Eye (tissue), 1 donor: ENCODE results near the gene PGA5.
A peak's percentile ranks its signal among the peaks of the same experiment; 100 is the strongest.

Experiments
- DNase-seq: peaks from one replicate; pipeline ENCODE4 v3.0.0-alpha.2; 2015

Gene PGA5

DNA sequence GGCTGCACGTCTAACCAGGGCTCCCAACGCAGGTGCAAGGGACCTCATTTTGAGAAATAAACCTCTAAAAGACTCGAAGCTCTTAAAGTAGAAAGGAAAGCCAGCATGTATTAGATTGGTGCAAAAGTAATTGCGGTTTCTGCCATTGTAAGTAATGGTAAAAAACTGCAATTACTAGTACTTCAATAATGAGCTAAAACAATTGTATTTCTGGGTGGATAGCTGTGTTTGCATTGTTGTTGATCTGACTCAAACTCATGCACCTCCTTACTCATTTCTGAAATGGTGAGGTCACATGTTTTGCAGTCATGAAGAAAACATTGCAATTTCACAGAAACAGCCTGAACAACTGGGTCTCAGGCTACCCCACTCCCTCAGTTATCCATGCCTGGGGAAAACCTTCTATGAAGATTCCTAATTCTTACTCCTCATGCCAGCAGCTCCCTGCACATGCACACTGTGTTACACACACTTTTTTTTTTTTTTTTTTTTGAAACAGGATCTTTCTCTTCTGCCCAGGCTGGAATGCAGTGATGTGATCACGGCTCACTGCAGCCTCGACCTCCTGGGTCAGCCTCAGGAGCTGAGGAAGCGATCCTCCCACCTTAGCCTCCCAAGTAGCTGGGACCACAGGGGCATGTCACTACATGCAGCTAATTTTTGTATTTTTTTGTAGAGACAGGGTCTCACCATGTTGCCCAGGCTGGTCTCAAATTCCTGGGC, 29.5 kb downstream of the PGA5 start:
- no peak for DNase-seq

- DNase-seq, result no peak
Observed at GRCh38 chr11:61272731-61273130, 31.8 kb downstream of the PGA5 start.

DNA sequence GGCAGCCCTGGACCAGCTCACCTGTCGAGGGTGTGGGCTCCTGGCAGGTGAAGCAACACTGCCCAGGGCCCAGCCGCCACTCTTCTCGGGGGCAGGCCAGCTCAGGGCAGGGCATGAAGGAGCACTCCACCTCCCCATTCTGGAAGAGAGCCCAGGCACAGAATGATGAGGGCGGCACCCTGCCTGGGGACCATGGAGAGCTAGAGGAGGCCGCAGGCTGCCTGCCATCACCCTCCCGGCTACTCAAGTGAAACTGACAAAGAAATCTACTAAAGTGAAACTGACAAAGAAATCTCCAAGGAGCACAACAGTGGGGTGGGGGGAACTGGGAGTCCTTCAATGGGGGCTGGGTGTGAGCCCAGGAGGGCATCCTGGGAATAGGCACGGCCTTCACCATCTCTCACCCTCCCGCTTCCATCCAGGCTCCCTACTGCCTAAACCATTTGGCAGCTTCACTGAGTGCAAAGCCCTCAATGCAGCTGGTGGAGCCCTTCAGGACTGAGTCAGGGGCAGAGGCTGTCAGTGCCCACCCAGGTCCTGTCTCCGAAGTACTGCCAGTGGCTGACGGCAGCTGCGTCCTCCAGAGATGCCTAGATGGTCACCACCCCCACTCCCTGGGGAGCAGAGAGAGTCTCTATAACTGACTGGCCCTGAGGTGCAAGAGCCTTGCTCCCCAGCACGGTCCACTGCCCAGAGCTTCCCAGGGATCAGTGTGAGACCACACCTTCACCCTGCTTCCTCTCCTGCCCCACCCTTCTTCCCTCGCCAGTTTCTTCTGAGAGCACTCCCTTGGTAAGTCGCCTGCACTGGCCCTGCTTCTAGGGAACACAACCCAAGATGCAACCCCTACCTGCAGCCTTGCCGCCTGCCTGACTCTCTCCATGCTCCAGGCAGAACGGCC, 32.5 kb downstream of the PGA5 start:
- DNase-seq, result no peak

DNA sequence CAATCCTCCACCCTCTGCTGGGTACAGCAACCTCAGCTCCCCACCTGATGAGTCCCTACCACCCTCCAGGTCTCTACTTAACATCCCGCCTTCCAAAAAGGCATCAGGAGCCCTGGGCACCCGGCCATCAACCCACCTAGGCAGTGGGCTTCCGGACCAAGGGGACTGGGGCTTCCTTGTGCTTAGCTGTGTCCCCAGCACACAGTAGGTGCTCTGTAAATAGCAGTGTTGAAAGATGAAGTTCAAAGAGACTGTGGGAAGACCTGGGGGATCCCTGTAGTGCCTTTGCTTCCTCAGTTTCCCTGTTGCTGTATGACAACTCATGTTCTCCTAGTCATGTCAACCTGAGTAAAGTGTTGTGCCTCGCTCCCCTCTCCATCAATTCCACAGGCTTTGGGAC, 33.1 kb downstream of the PGA5 start:
- no peak for DNase-seq

DNA sequence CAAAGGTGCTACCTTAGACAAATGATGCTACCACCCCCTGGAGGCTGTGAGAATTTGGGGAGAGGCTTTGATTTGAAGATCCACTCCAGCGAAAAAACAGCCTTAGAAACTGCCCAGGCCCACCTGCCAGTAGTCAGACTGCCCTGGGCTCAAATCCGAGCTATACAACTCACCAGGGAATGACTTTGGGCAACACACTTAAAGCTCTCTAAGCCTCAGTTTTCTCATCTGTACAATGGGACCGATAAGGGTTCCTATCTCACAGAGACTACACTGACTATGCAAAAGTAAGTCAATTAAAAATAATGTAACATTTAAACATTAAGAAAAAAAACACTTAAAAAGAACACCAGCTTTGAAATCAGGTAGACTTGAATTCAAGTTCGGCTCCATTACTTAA, 34.2 kb downstream of the PGA5 start:
- DNase-seq, result no peak

DNA sequence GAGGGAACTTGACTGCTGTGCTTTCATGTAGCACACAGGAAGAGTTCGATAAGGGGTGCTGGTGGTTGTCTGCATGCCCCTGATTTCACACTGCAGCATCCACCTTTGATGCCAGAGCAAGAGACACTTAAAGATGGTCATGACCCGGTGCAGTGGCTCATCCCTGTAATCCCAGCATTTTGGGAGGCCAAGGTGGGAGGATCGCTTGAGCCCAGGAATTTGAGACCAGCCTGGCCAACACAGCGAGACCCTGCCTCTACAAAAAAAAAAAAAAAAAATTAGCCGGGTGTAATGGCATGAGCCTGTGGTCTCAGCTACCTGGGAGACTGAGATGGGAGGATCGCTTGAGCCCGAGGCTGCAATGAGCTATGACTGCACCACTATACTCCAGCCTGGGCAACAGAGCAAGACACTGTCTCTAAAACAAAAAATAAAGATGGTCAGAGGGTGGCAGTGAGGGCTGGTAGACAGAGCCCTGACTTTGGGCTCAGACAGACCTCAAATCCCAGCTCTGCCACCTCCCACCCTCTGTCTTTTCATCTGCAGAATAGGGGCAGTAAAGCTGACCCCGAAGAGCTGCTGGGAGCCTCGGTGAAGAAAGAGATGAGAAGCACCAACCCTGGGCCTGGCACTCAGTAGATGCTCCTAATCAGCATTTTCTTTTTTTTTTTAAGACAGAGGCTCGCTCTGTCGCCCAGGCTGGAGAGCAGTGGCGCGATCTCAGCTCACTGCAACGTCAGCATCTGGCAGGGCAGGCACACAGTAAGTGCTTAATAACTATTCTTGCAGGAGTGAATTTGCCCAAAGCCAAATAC, 36.4 kb downstream of the PGA5 start:
- no peak for DNase-seq

DNA sequence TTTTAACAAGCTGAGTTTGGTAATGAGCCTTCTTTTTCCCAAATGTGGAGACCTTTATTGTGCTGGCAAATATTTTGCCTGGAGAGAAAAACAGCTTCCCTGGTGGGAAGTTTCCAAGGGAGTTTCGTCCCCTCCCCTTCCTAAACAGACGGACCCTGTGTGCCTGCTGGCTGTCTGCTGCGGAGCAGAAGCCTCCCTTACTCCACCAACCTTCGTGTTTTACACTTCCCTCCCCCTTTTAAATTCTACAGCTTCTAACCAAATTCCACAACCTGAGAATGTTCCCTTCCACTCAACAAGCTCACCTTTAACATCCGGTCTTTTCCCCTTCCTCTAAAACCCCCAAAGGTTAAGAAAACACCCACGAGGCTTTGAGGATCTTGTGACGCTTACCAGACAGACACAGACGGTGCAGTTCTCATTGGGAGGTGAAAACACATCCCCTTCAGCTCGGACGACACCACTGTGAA, 37.1 kb downstream of the PGA5 start:
- no peak for DNase-seq

DNA sequence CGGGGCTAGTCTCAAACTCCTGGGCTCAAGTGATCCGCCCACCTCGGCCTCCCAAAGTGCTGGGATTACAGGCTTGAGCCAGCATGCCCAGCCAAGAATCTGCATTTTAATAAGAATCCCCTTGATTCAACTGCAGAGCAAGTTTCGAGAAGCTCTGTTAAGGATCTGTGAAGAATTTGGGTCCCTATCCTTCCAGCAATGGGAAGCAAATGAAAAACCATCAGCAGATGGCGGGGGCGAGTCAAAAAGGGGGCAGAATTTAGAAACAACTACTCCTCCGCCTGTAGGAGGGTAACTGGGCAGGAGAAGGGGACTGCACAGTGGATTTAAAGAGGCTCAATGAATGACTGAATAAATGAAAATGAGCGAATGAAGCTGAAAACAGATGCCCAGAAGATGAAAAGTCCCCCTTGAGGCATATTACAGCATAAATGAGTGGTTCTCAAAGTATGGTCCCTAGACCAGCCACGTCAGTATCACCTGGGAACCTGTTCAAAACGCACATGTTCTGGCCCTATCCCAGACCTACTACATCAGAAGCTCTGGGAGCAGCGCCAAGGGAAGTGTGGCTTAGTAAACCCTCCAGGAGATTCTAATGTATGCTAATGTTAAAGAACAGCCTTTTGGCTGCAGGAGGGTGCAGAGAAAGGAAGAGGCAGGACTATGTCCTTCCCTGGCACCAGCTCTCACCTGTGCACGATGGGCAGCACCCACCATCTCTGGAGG, 39.1 kb downstream of the PGA5 start:
- no peak for DNase-seq

GRCh38 chr11:61280883-61281580, 40.1 kb downstream of the PGA5 start:
- no peak for DNase-seq

DNA sequence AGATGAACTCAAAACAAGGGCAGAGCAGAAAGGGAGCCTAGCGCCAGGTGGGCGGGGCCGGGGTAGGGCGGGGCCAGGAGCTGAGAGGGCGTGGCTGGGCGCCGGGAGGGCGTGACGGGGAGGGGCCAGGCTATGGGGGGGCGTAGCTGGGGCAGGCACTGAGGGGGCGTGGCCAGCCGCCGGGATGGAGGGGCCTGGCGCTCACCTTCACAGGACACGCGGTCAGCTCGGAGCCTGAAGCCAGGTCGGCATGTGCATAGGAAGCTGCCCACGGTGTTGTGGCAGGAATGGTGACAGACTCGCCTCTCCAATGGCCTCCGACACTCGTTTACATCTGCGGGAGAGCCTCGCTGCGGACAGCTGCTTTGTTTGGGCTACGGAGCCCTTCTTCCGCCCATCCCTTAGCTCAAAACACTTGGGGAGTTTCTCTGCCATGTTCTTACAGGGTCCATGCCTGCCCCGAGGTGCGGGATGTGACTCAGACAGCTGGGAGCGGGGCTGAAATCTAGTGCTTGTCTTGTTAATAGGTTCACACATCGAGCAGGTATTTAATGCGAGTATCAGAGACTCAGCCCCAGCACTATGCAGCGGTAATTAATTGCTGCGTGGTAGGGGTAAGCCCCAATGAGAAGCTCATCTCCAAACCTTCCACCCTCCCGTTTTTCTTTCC, 40.7 kb downstream of the PGA5 start:
- peak; percentile 56 for DNase-seq

DNA sequence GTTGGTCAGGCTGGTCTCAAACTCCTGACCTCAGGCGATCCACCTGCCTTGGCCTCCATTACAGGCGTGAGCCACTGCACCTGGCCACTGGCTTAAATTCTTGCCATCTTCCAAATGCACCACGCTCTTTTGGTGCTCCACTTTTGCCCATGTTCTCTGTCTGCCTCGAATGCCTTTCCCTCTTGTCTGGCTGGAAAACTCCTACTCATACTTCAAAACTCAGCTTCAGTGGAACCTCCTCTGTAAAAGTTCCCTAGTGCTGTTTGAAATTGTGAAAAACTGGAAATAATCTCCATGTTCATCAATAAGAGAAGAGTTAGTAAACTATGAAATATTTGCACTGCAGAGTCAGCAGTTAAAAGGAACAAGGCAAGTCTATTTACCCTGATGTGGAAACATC, 42.6 kb downstream of the PGA5 start:
- DNase-seq, result no peak

- no peak for DNase-seq
Observed at GRCh38 chr11:61287338-61287977, 46.5 kb downstream of the PGA5 start.

- no peak for DNase-seq
Observed at GRCh38 chr11:61290905-61291690, 50.1 kb downstream of the PGA5 start.

- no peak for DNase-seq
Observed at GRCh38 chr11:61292356-61292755, 51.4 kb downstream of the PGA5 start.

DNA sequence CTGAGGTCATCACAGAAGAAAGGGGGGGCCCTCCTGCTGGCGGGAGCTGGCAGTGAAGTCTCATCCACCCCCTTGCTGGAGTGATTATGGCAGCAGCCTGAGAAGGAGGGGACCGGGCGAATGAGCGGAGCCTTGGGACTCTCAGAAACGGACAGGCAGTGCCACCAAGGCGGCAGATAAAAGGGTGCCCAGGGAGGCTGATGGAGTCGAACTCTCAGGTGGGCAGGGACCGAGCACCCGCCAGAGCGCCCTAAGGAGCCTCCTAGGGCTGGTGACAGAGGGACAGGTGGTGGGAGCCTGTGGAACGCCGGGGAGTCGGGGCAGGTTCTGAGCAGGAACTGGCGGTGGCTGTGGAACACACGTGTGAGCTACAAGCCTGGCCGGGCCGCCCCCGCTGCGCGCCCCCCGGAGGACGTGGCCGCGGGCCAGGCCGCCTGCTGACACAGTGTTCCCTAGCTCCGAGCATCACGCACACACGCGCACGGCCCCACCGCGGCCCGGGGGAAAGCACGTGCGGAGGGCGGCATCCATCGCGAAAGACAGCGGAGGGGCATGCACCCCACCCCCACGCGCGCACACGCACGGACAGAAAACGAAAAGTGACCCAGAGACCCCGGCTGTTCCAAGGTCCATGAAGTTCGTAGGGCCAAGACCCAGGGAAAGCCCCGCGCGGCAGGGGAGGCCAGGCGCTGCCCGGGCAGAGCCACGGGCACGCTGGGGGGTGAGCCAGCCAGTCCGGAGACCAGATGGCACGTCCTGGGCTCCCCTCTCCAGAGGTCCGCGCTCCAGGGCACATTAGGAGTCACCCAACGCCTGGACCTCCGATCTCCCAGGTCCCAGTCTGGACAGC, 53.1 kb downstream of the PGA5 start:
- DNase-seq, result peak; percentile 73

- peak; percentile 90 for DNase-seq
Observed at GRCh38 chr11:61294717-61295595, 54.0 kb downstream of the PGA5 start, which contains the start of gene VWCE. VWCE (minus strand) TSS chr11:61295316; CDS start chr11:61295037, 279 bp downstream.

DNA sequence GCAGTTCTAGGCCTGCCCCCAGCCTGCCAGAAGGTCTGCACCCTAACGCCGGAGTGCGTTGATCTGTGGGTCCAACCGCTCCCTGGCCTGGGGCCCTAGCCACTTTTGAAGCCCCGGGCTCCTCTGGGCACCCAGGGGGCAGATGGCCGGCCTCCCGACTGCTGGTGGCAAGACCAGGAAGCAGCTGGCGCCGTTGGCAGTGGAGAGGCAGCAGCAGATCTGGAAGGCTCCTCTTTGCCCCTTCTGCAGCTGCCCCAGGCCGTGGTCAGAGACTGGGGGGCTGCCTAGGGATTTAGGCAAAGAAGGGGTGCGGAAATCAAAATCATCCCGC, 54.6 kb downstream of the PGA5 start:
- no peak for DNase-seq

- DNase-seq, result no peak
Observed at GRCh38 chr11:61297341-61297740, 56.4 kb downstream of the PGA5 start.
